ENCODE data around the gene AFAP1.

DNA sequence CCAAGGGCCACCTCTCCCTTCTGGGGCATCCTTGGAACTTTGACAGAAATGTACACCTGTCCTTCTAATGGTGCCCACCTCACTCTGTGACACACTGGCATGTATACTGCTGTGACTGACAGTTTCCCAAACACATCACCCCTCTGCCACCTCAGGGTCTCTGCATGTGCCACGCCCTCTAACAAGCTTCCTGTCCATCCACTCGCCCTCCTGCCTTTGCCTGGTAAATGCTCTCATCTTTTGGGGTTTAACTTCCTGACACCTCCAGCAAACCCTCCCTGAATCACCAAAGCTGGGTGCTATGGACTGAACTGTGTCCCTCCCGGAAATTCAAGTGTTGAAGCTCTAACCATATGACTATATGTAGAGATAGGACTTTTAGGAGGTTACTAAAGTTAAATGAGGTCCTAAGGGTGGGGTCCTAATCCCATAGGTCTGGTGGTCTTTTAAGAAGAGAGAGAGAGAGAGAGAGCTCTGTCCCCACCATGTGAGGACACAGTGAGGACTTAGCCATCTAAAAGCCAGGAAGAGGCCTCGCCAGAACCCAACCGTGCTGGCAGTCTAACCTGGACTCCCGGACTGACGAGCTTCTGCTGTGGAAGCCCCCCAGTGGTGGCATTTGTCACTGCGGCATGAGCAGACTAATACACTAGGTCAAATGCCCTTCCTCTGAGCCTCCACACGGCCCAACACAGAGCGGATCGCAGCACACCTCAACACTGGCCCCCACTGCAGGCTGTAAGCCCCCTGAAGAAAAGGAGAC, 95.6 kb downstream of the AFAP1 start:
- TF ChIP-seq, protein P1, sequence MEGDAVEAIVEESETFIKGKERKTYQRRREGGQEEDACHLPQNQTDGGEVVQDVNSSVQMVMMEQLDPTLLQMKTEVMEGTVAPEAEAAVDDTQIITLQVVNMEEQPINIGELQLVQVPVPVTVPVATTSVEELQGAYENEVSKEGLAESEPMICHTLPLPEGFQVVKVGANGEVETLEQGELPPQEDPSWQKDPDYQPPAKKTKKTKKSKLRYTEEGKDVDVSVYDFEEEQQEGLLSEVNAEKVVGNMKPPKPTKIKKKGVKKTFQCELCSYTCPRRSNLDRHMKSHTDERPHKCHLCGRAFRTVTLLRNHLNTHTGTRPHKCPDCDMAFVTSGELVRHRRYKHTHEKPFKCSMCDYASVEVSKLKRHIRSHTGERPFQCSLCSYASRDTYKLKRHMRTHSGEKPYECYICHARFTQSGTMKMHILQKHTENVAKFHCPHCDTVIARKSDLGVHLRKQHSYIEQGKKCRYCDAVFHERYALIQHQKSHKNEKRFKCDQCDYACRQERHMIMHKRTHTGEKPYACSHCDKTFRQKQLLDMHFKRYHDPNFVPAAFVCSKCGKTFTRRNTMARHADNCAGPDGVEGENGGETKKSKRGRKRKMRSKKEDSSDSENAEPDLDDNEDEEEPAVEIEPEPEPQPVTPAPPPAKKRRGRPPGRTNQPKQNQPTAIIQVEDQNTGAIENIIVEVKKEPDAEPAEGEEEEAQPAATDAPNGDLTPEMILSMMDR (conservative IDR thresholded peaks at IDR 0.05; ENCODE audit: low read length): peak; percentile 46
- TF ChIP-seq EZH2phosphoT487 (IDR thresholded peaks at IDR 0.05; ENCODE audit: borderline replicate concordance): no peak

All from Loucy (cell line).